Gastroesophageal sphincter (tissue), 4 donors: ENCODE results near the gene CACNA1C. TPM values are rescaled to one million over a fixed set of nuclear protein-coding genes. Genes with fewer than 3 reads are reported as not detected.

Source experiments
- ATAC-seq: fragments of 150-250 bp; one replicate; pipeline ENCODE4 v1.9.1; 2016; ENCODE audit warnings: mild to moderate bottlenecking, moderate library complexity
- H3K27ac ChIP-seq, 4 donors: fragments of 200-600 bp; sonication (generic) in 3 of 4; 1 replicate in 3 of 4; 2 replicates in 1 of 4; pipeline ENCODE4 v1.5.1; 2016 to 2019
- H3K27me3 ChIP-seq: fragments of 200-600 bp; sonication (generic); one replicate; pipeline ENCODE4 v1.5.1; 2019
- H3K36me3 ChIP-seq, 2 donors: fragments of 200-600 bp; sonication (generic); one replicate each; pipeline ENCODE4 v1.5.1; 2019; ENCODE audit warnings: control low read depth in 1 of 2
- H3K4me1 ChIP-seq, 3 donors: fragments of 200-600 bp; sonication (generic); 1 replicate in 2 of 3; 2 replicates in 1 of 3; pipeline ENCODE4 v1.5.1; 2016 to 2019; ENCODE audit warnings: control low read depth in 2 of 3
- H3K4me3 ChIP-seq, 2 donors: fragments of 200-600 bp; sonication (generic); one replicate each; pipeline ENCODE4 v1.5.1; 2019; ENCODE audit warnings: mild to moderate bottlenecking in 1 of 2, moderate library complexity in 1 of 2
- H3K9me3 ChIP-seq, 3 donors: fragments of 200-600 bp; sonication (generic); one replicate each; pipeline ENCODE4 v1.5.1; 2017 to 2019; ENCODE audit warnings: control low read depth in 2 of 3
- CTCF ChIP-seq, 4 experiments: fragments of 200-600 bp in 2 of 4; fragments of 450-650 bp in 2 of 4; sonication (generic) in 1 of 4; IDR thresholded peaks; one replicate each; pipeline ENCODE4 v1.5.1; 2017 to 2019; ENCODE audit warnings: antibody characterized with exemption in 4 of 4, mild to moderate bottlenecking in 2 of 4, moderate library complexity in 2 of 4
- EP300 ChIP-seq: sonication (generic); formaldehyde crosslinking; IDR thresholded peaks from one replicate; pipeline ENCODE4 v1.6.1; 2017; ENCODE audit warnings: antibody characterized with exemption, mild to moderate bottlenecking
- POLR2A ChIP-seq, 2 donors: fragments of 450-650 bp; IDR thresholded peaks; one replicate each; pipeline ENCODE4 v1.6.1; 2017; ENCODE audit warnings: antibody characterized with exemption in 2 of 2, mild to moderate bottlenecking in 2 of 2, moderate library complexity in 1 of 2
- POLR2AphosphoS5 ChIP-seq: sonication (generic); formaldehyde crosslinking; IDR thresholded peaks from one replicate; pipeline ENCODE4 v1.6.1; 2017; ENCODE audit warnings: antibody characterized with exemption
- WGBS, 2 donors: methylation state at CpG; one replicate each; pipeline ENCODE4 v1.1.5; 2018; ENCODE audit warnings: low coverage in 1 of 2; 5-methylcytosine and 5-hydroxymethylcytosine counted together
- total RNA-seq, 4 donors: library from RNA; depleted of rRNA; stranded (reverse); fragments of >200 nt; gene quantifications; one replicate each; pipeline ENCODE4 v1.1.0, GENCODE V29; 2016

The CACNA1C gene
- total RNA-seq, 4 donors from 2014 or later = 22.9 to 96.2 (median 41.4) TPM

GRCh38 chr12:2353691-2354090, 300.9 kb downstream of the CACNA1C start:
- H3K4me1 ChIP-seq = peaks cover 0 to 49% (median 10%) of the 10 kb centered on the region in 3 donors
- H3K36me3 ChIP-seq = no peaks in the 10 kb centered on the region
- no peaks in the 10 kb centered on the region for H3K27me3 ChIP-seq
- WGBS, 2 donors = no CpG with 5 or more reads among the region's 6 CpGs
- no peak overlapping the region for H3K27ac ChIP-seq
- no peak overlapping the region for H3K4me3 ChIP-seq
- H3K9me3 ChIP-seq = no peaks in the 10 kb centered on the region
- ATAC-seq = no peak
- TF ChIP-seq POLR2AphosphoS5 = no peak

GRCh38 chr12:2354151-2354991, 301.6 kb downstream of the CACNA1C start:
- H3K4me1 ChIP-seq = peaks cover 0 to 49% (median 4%) of the 10 kb centered on the region in 3 donors
- ATAC-seq = no peak
- 33 to 74% methylated on average over 1 to 6 of the region's 19 CpGs for WGBS, 2 donors
- H3K36me3 ChIP-seq = no peaks in the 10 kb centered on the region
- TF ChIP-seq CTCF (IDR thresholded peaks at IDR 0.05) (no peak), POLR2A (IDR thresholded peaks at IDR 0.05) (no peak), POLR2AphosphoS5 (no peak), EP300 (no peak)
- no peak overlapping the region for H3K27ac ChIP-seq
- no peak overlapping the region for H3K4me3 ChIP-seq
- no peaks in the 10 kb centered on the region for H3K27me3 ChIP-seq
- no peaks in the 10 kb centered on the region for H3K9me3 ChIP-seq

GRCh38 chr12:2355198-2355597, 302.4 kb downstream of the CACNA1C start:
- Histone ChIP-seq H3K27ac (no peak overlapping the region), H3K36me3 (no peaks in the 10 kb centered on the region), H3K9me3 (no peaks in the 10 kb centered on the region), H3K27me3 (no peaks in the 10 kb centered on the region), H3K4me3 (no peak overlapping the region), H3K4me1 (peaks cover 0 to 51% (median 3%) of the 10 kb centered on the region in 3 donors)
- TF ChIP-seq CTCF (IDR thresholded peaks at IDR 0.05) (no peak), POLR2AphosphoS5 (no peak), POLR2A (IDR thresholded peaks at IDR 0.05) (no peak), EP300 (no peak)
- ATAC-seq = no peak
- WGBS, 2 donors = 60% methylated on average over 2 of the region's 3 CpGs

- WGBS, 2 donors = no CpG with 5 or more reads among the region's 5 CpGs
These were observed 302.8 kb downstream of the CACNA1C start for GRCh38 chr12:2355604-2356003.

GRCh38 chr12:2356601-2357125, 303.9 kb downstream of the CACNA1C start:
- H3K4me3 ChIP-seq = no peak overlapping the region
- 90 to 100% methylated on average over 4 of the region's 7 CpGs for WGBS, 2 donors
- H3K27ac ChIP-seq = no peak overlapping the region
- no peaks in the 10 kb centered on the region for H3K9me3 ChIP-seq
- no peak for TF ChIP-seq POLR2A (IDR thresholded peaks at IDR 0.05)
- TF ChIP-seq CTCF (IDR thresholded peaks at IDR 0.05) = no peak
- TF ChIP-seq EP300 = no peak
- no peak for TF ChIP-seq POLR2AphosphoS5
- no peak for ATAC-seq
- peaks cover 0 to 51% (median 3%) of the 10 kb centered on the region in 3 donors for H3K4me1 ChIP-seq
- H3K36me3 ChIP-seq = peaks cover 0 to 1% of the 10 kb centered on the region in 2 donors
- H3K27me3 ChIP-seq = no peaks in the 10 kb centered on the region

More at GRCh38 chr12:2355604-2356003, 302.8 kb downstream of the CACNA1C start:
- Histone ChIP-seq H3K27ac (no peak overlapping the region), H3K4me3 (no peak overlapping the region), H3K9me3 (no peaks in the 10 kb centered on the region), H3K36me3 (no peaks in the 10 kb centered on the region), H3K4me1 (peaks cover 0 to 51% (median 3%) of the 10 kb centered on the region in 3 donors), H3K27me3 (no peaks in the 10 kb centered on the region)
- no peak for ATAC-seq
- TF ChIP-seq POLR2AphosphoS5 (no peak), CTCF (IDR thresholded peaks at IDR 0.05) (no peak), EP300 (no peak), POLR2A (IDR thresholded peaks at IDR 0.05) (no peak)
